Smooth muscle cell (in vitro differentiated cells): ENCODE measurements around the gene FAM162A. TPM values are rescaled to one million over a fixed set of nuclear protein-coding genes. Genes with fewer than 3 reads are reported as not detected.

Experiments
- DNase-seq: peaks from one replicate; lab custom pipeline; 2025; ENCODE audit not compliant: unreplicated experiment; lab: John Stamatoyannopoulos, UW
- H2AFZ ChIP-seq: fragments of 200-600 bp; sonication (generic); 2 replicates; pipeline ENCODE4 v1.6.0; 2016; ENCODE audit warnings: antibody characterized with exemption, low read depth, mild to moderate bottlenecking
- H3F3A ChIP-seq: fragments of 200-600 bp; sonication (generic); 2 replicates; pipeline ENCODE4 v1.6.0; 2017; ENCODE audit warnings: antibody characterized with exemption, low read depth
- H3K27ac ChIP-seq: fragments of 200-600 bp; sonication (generic); 2 replicates; pipeline ENCODE4 v1.5.1; 2016; ENCODE audit warnings: low read depth, mild to moderate bottlenecking
- H3K27me3 ChIP-seq: fragments of 200-600 bp; sonication (generic); 2 replicates; pipeline ENCODE4 v1.6.1; 2016; ENCODE audit warnings: low read depth, mild to moderate bottlenecking
- H3K36me3 ChIP-seq: fragments of 200-600 bp; sonication (generic); 2 replicates; pipeline ENCODE4 v1.5.1; 2016; ENCODE audit warnings: low read depth
- H3K4me1 ChIP-seq: fragments of 200-600 bp; sonication (generic); 2 replicates; pipeline ENCODE4 v1.5.1; 2016; ENCODE audit warnings: low read depth
- H3K4me2 ChIP-seq: fragments of 200-600 bp; sonication (generic); 2 replicates; pipeline ENCODE4 v1.6.0; 2016; ENCODE audit warnings: mild to moderate bottlenecking
- H3K4me3 ChIP-seq: fragments of 200-600 bp; sonication (generic); 2 replicates; pipeline ENCODE4 v1.5.1; 2016; ENCODE audit warnings: mild to moderate bottlenecking
- H3K79me2 ChIP-seq: fragments of 200-600 bp; sonication (generic); 2 replicates; pipeline ENCODE4 v1.6.0; 2016; ENCODE audit warnings: low read depth, mild to moderate bottlenecking
- H3K9ac ChIP-seq: fragments of 200-600 bp; sonication (generic); 2 replicates; pipeline ENCODE4 v1.6.0; 2016; ENCODE audit warnings: low read depth
- H3K9me3 ChIP-seq: fragments of 200-600 bp; sonication (generic); replicated peaks from 2 replicates; pipeline ENCODE4 v1.5.1; 2016; ENCODE audit warnings: low read depth
- H4K20me1 ChIP-seq: fragments of 200-600 bp; sonication (generic); 2 replicates; pipeline ENCODE4 v1.6.0; 2016; ENCODE audit warnings: low read depth
- CTCF ChIP-seq: fragments of 200-600 bp; sonication (generic); IDR thresholded peaks from 2 replicates; pipeline ENCODE4 v1.5.1; 2017; ENCODE audit warnings: borderline replicate concordance, mild to moderate bottlenecking, antibody characterized with exemption; ENCODE audit not compliant: insufficient read depth, poor library complexity, severe bottlenecking
- WGBS: methylation state at CpG from one replicate; pipeline ENCODE4 v1.1.7; 2016; ENCODE audit warnings: low lambda C conversion rate; 5-methylcytosine and 5-hydroxymethylcytosine counted together
- polyA plus RNA-seq: library from polyadenylated mRNA; unstranded; fragments of >200 nt; fragmentation: Nextera tagmentation; extraction: Ambion mirVana; gene quantifications from 2 replicates; pipeline ENCODE4 v1.2.1, GENCODE V29; 2016
- total RNA-seq: library from RNA; depleted of rRNA; stranded (reverse); fragments of >200 nt; gene quantifications from 2 replicates; pipeline ENCODE4 v1.2.3, GENCODE V29; 2014

FAM162A gene
- total and polyA plus RNA-seq, 2 experiments from 2014 or later: 117 to 219 TPM

- no peak for TF ChIP-seq CTCF
- H3F3A ChIP-seq: peaks cover 28% of the 10 kb centered on the region
- 65% methylated on average over 3 of the region's 3 CpGs for WGBS
- peaks cover 22% of the 10 kb centered on the region for H3K4me1 ChIP-seq
- no peak overlapping the region for H3K9ac ChIP-seq
- peak overlapping the region; percentile 87 for H3K27ac ChIP-seq
- DNase-seq: no peak
- H3K4me3 ChIP-seq: no peak overlapping the region
- H3K4me2 ChIP-seq: peak overlapping the region; percentile 13
- H3K27me3 ChIP-seq: no peaks in the 10 kb centered on the region
- peaks cover 3% of the 10 kb centered on the region for H3K79me2 ChIP-seq
- no peak overlapping the region for H2AFZ ChIP-seq
- peaks cover 2% of the 10 kb centered on the region for H4K20me1 ChIP-seq
- H3K36me3 ChIP-seq: no peaks in the 10 kb centered on the region
- H3K9me3 ChIP-seq: no peaks in the 10 kb centered on the region
Measured at GRCh38 chr3:122395582-122395981, 11.6 kb downstream of the FAM162A start.

- TF ChIP-seq CTCF: no peak
- H3K4me3 ChIP-seq: no peak overlapping the region
- H3F3A ChIP-seq: peaks cover 28% of the 10 kb centered on the region
- no peak overlapping the region for H3K27ac ChIP-seq
- DNase-seq: no peak
- peaks cover 4% of the 10 kb centered on the region for H3K79me2 ChIP-seq
- H3K9ac ChIP-seq: no peak overlapping the region
- no peak overlapping the region for H2AFZ ChIP-seq
- peaks cover 22% of the 10 kb centered on the region for H3K4me1 ChIP-seq
- H3K27me3 ChIP-seq: no peaks in the 10 kb centered on the region
- H3K36me3 ChIP-seq: no peaks in the 10 kb centered on the region
- H3K9me3 ChIP-seq: no peaks in the 10 kb centered on the region
- H3K4me2 ChIP-seq: no peak overlapping the region
- peaks cover 4% of the 10 kb centered on the region for H4K20me1 ChIP-seq
Measured at GRCh38 chr3:122396511-122396910, 12.5 kb downstream of the FAM162A start.

- Histone ChIP-seq H3K79me2 (peaks cover 8% of the 10 kb centered on the region), H3K27ac (no peak overlapping the region), H3K27me3 (no peaks in the 10 kb centered on the region), H4K20me1 (peaks cover 8% of the 10 kb centered on the region), H3K4me2 (no peak overlapping the region), H2AFZ (no peak overlapping the region), H3K4me3 (no peak overlapping the region), H3K36me3 (no peaks in the 10 kb centered on the region), H3K4me1 (peaks cover 22% of the 10 kb centered on the region), H3K9ac (no peak overlapping the region), H3K9me3 (no peaks in the 10 kb centered on the region), H3F3A (peaks cover 22% of the 10 kb centered on the region)
- WGBS: 91% methylated on average over 1 of the region's 1 CpG
- DNase-seq: no peak
- no peak for TF ChIP-seq CTCF
Measured at GRCh38 chr3:122397201-122397600, 13.2 kb downstream of the FAM162A start.

GRCh38 chr3:122398920-122399319, 14.9 kb downstream of the FAM162A start:
- Histone ChIP-seq H3K36me3 (no peaks in the 10 kb centered on the region), H3K79me2 (peaks cover 8% of the 10 kb centered on the region), H3K9ac (no peak overlapping the region), H3K9me3 (no peaks in the 10 kb centered on the region), H3F3A (peaks cover 8% of the 10 kb centered on the region), H3K4me1 (peaks cover 12% of the 10 kb centered on the region), H3K27me3 (no peaks in the 10 kb centered on the region), H3K4me3 (no peak overlapping the region), H3K4me2 (no peak overlapping the region), H3K27ac (no peak overlapping the region), H2AFZ (no peak overlapping the region), H4K20me1 (peaks cover 21% of the 10 kb centered on the region)
- WGBS: 98% methylated on average over 2 of the region's 2 CpGs
- DNase-seq: no peak
- no peak for TF ChIP-seq CTCF
